NCI-H146 treated with DMSO at 0.1 percent for 48 hours (cell line): ENCODE measurements around the gene TWIST2.

Source experiments
- DNase-seq: peaks from one replicate; lab custom pipeline; 2025; ENCODE audit not compliant: unreplicated experiment; lab: John Stamatoyannopoulos, UW

The TWIST2 gene

GRCh38 chr2:238936162-238937052 lies 88.5 kb downstream of the TWIST2 start:
- no peak for DNase-seq

DNA sequence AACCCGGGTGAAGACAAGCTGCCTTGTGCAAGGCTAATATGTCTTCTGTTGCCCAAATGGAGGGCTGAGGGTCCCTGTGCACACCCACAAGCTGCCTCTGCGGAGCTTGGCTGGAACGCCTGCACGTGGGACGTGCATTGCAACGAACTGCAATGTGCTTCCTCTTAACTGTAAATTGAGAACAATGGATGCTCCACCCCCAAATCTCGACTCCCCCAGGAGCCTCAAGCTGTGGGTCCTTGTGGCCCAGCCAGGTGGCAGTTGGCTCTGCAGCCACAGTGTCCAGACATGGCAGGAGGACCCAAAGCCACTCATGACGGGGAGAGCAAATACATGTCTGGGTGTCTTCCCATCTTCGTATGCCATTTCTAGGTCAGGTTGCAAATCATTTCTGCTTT lies 90.1 kb downstream of the TWIST2 start:
- no peak for DNase-seq

GRCh38 chr2:238938401-238939055 lies 90.6 kb downstream of the TWIST2 start:
- no peak for DNase-seq

GRCh38 chr2:238939074-238939473 lies 91.2 kb downstream of the TWIST2 start:
- DNase-seq = no peak

DNA sequence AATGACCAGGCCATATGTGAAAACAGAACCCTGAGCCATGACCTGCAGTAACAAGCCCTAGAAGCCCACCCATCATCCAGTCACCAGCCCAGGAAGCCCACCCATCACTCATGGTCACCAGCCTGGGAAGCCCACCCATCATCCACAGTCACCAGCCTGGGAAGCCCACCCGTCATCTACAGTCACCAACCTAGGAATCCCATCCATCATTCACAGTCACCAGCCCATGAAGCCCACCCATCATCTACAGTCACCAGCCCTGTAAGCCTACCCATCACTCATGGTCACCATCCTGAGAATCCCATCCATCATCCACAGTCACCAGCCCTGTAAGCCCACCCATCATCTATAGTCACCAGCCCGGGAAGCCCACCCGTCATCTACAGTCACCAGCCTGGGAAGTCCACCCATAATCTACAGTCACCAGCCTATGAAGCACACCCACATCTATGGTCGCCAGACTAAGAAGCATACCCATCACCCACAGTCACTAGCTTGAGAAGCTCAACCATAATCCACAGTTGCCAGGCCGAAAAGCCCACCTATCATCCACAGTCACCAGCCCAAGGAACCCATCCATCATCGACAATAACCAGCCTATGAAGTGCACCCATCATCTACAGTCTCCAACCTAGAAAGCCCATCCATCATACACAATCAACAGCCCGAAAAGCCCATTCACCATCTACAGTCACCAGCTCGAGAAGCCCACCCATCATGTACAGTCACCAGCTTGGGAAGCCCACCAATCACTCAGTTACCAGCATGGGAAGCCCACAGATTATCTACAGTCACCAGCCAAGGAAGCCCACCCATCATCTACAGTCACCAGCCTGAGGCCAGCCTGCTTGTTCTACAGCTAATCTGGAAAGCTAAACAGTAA lies 91.9 kb downstream of the TWIST2 start:
- DNase-seq = no peak

- no peak for DNase-seq
Observed at GRCh38 chr2:238940806-238941205, 92.9 kb downstream of the TWIST2 start.

GRCh38 chr2:238941262-238941792 lies 93.4 kb downstream of the TWIST2 start:
- no peak for DNase-seq

DNA sequence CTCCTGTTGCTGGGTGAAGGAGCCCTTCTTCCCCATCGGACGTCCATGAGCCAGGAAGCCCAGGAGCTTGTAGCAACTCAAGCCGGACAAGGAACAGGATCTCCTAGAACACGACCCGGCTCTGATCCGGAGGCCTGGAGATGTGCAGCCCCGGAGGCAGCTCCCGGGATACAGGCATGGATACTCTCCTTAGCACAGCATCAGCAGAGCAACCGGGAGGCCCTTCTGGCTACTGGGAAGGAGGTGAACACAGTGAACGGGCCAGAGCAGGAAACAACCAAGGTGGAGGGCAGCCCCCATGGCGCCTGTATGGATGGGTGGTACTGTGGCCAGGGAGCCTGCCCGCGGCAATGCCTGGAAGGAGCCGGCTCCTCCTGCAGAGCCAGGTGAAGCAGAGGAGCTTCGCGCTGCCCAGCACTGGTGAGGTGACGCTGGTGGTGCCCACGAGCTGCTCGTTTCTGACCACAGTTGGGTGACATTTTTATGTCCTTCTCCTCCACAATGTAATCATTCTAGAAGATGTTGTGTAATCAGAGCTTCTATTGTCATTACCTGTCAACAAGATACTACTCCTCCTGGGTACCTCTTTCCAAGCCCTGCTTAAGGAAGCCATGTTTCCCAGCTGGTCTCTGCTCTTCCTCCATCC lies 94.3 kb downstream of the TWIST2 start:
- DNase-seq = no peak

GRCh38 chr2:238942726-238943300 lies 94.9 kb downstream of the TWIST2 start:
- no peak for DNase-seq

DNA sequence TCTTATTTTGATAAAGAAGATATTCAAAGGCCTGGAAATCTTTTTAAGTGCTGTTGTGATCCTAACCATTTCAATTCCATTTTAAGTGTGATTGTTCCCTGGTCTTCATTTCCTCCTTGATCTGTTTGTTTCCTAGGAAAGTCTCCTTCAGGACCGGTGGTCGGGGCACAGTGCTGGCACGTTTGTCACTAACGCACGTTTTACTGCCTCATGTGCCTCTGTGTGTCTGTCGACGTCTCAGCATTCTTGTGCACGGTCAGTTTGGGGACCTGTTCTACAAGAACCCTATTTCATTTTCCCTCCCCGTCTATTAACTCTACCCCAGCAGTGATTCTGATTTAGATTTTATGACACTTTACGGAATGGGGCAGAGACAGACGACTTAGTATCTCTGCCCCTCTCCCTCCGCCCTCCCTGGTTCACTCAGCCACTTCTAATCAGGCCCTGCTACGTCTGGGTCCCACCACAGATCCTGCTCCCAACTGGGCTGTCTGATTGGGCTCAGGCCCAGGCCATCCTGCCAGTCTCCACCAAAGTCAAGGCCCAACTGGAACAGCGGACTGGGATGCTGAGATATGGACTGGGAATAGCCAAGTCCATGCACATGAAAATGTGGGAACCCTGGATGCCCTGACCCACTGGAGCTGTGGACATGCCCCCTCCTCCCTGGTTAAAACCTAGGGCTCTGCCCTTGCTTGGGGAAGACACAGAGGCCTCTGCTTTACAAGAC lies 95.6 kb downstream of the TWIST2 start:
- no peak for DNase-seq

GRCh38 chr2:238945433-238946150 lies 97.7 kb downstream of the TWIST2 start:
- no peak for DNase-seq

DNA sequence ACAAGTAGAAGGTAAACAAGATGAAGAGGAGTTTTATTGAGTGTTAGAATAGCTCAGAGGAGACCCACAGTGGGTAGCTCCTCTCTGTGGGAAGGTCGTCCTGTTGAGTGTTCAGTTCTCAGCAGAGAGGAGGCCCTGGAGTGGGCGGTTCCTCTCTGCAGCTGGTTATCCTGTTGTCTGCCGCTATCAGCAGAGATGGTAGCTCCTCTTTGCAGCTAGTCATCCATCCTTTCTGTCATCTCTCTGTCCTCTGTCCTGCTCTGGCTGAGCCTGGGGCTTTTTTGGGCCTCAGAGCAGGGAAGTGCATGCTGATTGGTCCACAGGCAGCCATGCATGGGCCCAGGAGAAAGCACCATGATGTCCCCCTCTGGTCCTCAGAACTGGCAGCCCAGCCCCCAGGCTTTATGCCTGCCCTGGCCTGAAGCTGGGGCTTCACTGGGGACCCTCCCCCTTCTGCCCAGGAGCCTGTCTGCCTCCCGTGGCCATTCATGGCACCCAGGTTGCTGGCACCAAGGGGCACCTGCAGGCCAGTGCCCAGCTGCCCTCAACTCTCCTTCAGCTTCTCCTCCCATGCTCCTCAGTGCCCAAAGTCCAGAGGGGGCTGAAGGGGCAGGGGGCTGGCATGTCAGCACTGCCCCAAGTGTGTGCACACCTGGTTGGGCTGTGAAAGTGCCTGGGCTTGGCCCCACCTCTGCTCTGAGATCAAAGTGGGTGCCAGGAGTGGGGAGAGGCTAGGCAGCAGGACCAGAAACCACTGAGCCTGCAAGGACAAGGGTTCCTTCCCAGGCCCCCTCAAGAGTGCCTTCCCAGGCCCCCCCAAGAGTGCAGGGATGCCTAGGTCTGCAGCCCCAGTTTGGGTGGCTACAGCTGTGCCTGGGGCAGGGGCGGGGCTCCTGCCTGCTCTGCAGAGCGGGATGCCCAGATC lies 98.7 kb downstream of the TWIST2 start:
- no peak for DNase-seq

DNA sequence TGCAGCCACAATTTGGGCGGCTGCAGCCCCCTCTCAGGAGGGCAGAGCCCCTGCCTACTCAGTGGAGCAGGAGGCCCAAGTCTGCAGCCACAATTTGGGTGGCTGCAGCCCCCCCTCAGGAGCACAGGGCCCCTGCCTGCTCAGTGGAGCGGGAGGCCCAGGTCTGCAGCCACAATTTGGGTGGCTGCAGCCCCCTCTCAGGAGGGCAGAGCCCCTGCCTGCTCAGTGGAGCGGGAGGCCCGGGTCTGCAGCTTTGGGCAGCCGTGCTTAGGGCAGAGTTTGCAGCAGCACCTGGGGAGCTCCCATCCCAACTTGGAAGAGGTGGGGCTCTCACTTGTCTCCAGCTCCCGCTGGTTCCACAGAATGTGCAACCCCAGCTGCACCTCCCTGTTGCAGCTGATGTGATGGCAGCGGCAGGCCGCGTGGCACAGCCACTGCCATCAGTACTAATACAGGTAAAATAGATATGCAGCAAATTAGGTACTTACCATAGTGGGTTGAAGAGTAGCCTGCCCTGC lies 99.4 kb downstream of the TWIST2 start:
- DNase-seq = no peak

DNA sequence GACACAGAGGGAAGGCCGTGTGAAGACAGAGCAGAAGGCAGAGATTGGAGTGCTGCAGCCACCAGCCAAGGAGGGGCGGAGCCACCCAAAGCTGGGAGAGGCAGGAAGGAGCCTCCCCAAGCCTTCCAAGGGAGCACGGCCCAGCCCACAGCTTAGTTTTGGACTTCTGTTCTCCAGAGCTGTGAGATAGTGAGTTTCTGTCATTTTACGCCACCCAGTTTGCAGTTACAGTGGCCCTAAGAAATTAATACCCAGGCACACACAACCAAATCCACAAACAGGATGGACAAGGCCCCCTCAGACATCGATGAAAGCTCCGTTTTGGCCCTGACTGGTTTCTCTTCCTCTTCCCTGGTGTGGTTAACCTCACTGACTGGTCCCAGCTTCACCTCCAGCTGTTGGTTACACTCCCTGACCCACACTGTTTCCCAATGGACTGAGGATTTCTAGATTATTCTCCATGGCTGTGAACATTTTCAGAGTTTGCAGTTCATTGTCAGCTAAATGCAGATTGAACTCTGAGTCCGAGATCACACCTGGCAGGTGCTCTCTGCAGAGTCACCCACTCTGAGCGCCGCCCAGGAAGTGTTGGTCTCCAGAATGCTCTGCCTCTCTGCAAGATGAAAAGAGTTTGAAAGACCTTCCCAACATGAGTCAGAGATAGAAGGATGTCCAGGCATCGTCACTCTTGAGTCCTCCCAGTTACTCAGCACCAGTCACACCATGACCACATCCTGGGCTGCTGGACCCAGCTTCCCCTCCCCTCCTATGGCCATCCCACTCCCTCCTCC lies 100.2 kb downstream of the TWIST2 start:
- no peak for DNase-seq

DNA sequence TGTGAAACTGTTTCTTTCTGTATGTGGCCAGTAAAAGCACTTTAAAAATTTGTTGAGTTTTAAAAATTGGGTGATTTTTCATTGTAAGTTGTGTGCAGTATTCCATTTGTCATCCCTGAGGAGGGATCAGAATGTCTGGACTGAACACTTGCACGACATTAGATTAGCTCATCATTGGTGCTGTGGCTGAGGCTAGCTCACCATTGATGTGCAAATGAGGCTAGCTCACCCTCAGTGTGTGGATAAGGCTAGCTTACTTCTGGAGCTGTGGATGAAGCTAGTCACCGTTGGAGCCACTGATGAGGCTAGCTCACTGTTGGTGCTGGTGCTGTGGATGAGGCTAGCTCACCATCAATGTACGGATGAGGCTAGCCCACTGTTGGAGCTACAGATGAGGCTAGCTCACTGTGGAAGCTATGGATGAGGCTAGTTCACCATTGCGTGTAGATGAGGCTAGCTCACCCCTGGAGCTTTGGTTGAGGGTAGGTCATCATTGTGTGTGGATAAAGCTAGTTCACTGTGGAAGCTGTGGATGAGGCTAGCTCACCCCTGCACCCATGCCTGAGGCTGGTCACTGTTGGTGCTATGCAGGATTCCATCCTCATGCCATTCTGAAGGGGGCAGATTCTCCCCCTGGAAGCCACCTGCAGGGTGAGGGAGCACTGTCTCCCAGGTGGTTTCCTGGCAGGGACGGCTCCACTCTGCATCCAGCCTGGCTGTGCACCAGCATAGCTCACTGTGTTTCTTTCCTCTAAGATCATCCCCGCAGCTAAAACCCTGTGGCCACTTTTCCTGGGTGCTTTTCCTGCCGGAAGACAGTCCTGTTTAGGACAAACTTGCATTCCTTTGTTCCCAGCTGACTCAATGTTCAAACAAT lies 101.1 kb downstream of the TWIST2 start:
- no peak for DNase-seq
